Ishikawa (cell line): ENCODE results near the gene TAOK3.

Experiments used
- CEBPB ChIP-seq: IDR thresholded peaks from 2 replicates; pipeline ENCODE4 v1.6.1; 2012
- CREB1 ChIP-seq: IDR thresholded peaks from 2 replicates; pipeline ENCODE4 v1.6.1; 2012; ENCODE audit warnings: low read depth
- EGR1 ChIP-seq: IDR thresholded peaks from 2 replicates; pipeline ENCODE4 v1.6.1; 2012
- EP300 ChIP-seq: IDR thresholded peaks from 2 replicates; pipeline ENCODE4 v1.6.1; 2012; ENCODE audit warnings: borderline replicate concordance
- FOXM1 ChIP-seq: IDR thresholded peaks from 2 replicates; pipeline ENCODE4 v1.6.1; 2012; ENCODE audit warnings: low read depth, borderline replicate concordance
- MAX ChIP-seq: IDR thresholded peaks from 2 replicates; pipeline ENCODE4 v1.6.1; 2012
- NFIC ChIP-seq: IDR thresholded peaks from 2 replicates; pipeline ENCODE4 v1.6.1; 2012
- RAD21 ChIP-seq: IDR thresholded peaks from 2 replicates; pipeline ENCODE4 v1.6.1; 2012; ENCODE audit warnings: low read depth
- REST ChIP-seq: IDR thresholded peaks from 2 replicates; pipeline ENCODE4 v1.6.1; 2012; ENCODE audit warnings: low read depth, mild to moderate bottlenecking
- TAF1 ChIP-seq: IDR thresholded peaks from 2 replicates; pipeline ENCODE4 v1.6.1; 2012; ENCODE audit warnings: low read depth, mild to moderate bottlenecking
- TCF12 ChIP-seq: IDR thresholded peaks from 2 replicates; pipeline ENCODE4 v1.6.1; 2012; ENCODE audit warnings: low read depth
- TEAD4 ChIP-seq: IDR thresholded peaks from 2 replicates; pipeline ENCODE4 v1.6.1; 2012
- USF1 ChIP-seq: IDR thresholded peaks from 2 replicates; pipeline ENCODE4 v1.6.1; 2012
- YY1 ChIP-seq: IDR thresholded peaks from 2 replicates; pipeline ENCODE4 v1.6.1; 2012; ENCODE audit warnings: low read depth
- ZBTB7A ChIP-seq: IDR thresholded peaks from 2 replicates; pipeline ENCODE4 v1.6.1; 2012; ENCODE audit warnings: low read depth

The TAOK3 gene

GRCh38 chr12:118237052-118237665 is 135.5 kb downstream of the TAOK3 start:
- TF ChIP-seq TCF12 (no peak), YY1 (no peak), USF1 (no peak), CREB1 (no peak), RAD21 (no peak), REST (no peak), TAF1 (no peak), NFIC (no peak), FOXM1 (no peak), EP300 (no peak), EGR1 (no peak), MAX (no peak), ZBTB7A (no peak), CEBPB (no peak), TEAD4 (no peak)

- TF ChIP-seq FOXM1 (no peak), EGR1 (no peak), NFIC (no peak), RAD21 (no peak), CREB1 (no peak), ZBTB7A (no peak), TCF12 (no peak), EP300 (no peak), USF1 (no peak), REST (no peak), TEAD4 (no peak), TAF1 (no peak), MAX (no peak), YY1 (no peak), CEBPB (no peak)
Measured at GRCh38 chr12:118220702-118221101, 152.0 kb downstream of the TAOK3 start.

- TF ChIP-seq TCF12 (no peak), ZBTB7A (no peak), TAF1 (no peak), YY1 (no peak), EP300 (no peak), TEAD4 (no peak), RAD21 (no peak)
Measured at GRCh38 chr12:118219772-118220171, 152.9 kb downstream of the TAOK3 start.

GRCh38 chr12:118219106-118219505 is 153.6 kb downstream of the TAOK3 start:
- TF ChIP-seq TCF12: no peak
- no peak for TF ChIP-seq CREB1
- no peak for TF ChIP-seq YY1
- no peak for TF ChIP-seq TEAD4

GRCh38 chr12:118213452-118213851 is 159.3 kb downstream of the TAOK3 start:
- TF ChIP-seq CREB1 (no peak), EP300 (no peak), RAD21 (no peak), USF1 (no peak), TCF12 (no peak), NFIC (no peak), EGR1 (no peak), YY1 (no peak), REST (no peak), CEBPB (no peak), TAF1 (no peak), ZBTB7A (no peak), FOXM1 (no peak), MAX (no peak), TEAD4 (no peak)
